Mononuclear cell (primary cell): ENCODE data around the gene PIGR. TPM values are rescaled to one million over a fixed set of nuclear protein-coding genes. Genes with fewer than 3 reads are reported as not detected.

Experiments
- H3K27me3 ChIP-seq: 2 replicates; pipeline ENCODE4 v1.6.0; 2011; ENCODE audit warnings: low read length, control low read depth; ENCODE audit not compliant: insufficient read depth
- H3K4me1 ChIP-seq: 2 replicates; pipeline ENCODE4 v1.5.1; 2011; ENCODE audit warnings: mild to moderate bottlenecking, low read length, control low read depth; ENCODE audit not compliant: insufficient read depth
- H3K4me3 ChIP-seq: 2 replicates; pipeline ENCODE4 v1.5.1; 2011; ENCODE audit warnings: mild to moderate bottlenecking, low read length, moderate library complexity
- H3K9me3 ChIP-seq: 2 replicates; pipeline ENCODE4 v1.5.1; 2011; ENCODE audit warnings: low read depth, mild to moderate bottlenecking, control low read depth, low read length
- total RNA-seq: library from RNA; depleted of rRNA; stranded (reverse); fragments of >200 nt; gene quantifications from one replicate; pipeline ENCODE4 v1.2.3, GENCODE V29; 2012

PIGR gene
- total RNA-seq, 1 donor, result not detected

- Histone ChIP-seq H3K4me3 (no peak overlapping the region), H3K9me3 (no peaks in the 10 kb centered on the region), H3K4me1 (peaks cover 52% of the 10 kb centered on the region), H3K27me3 (no peaks in the 10 kb centered on the region)
Observed at GRCh38 chr1:206969090-206969489, 22.8 kb upstream of the PIGR start.

- Histone ChIP-seq H3K9me3 (no peaks in the 10 kb centered on the region), H3K4me3 (no peak overlapping the region), H3K27me3 (no peaks in the 10 kb centered on the region), H3K4me1 (peaks cover 68% of the 10 kb centered on the region)
Observed at GRCh38 chr1:206967096-206967849, 21.0 kb upstream of the PIGR start.

GRCh38 chr1:206965781-206966180 lies 19.5 kb upstream of the PIGR start:
- H3K9me3 ChIP-seq, result no peaks in the 10 kb centered on the region
- peaks cover 71% of the 10 kb centered on the region for H3K4me1 ChIP-seq
- no peaks in the 10 kb centered on the region for H3K27me3 ChIP-seq
- H3K4me3 ChIP-seq, result no peak overlapping the region

- H3K4me1 ChIP-seq, result peaks cover 50% of the 10 kb centered on the region
- no peak overlapping the region for H3K4me3 ChIP-seq
- H3K9me3 ChIP-seq, result no peaks in the 10 kb centered on the region
- no peaks in the 10 kb centered on the region for H3K27me3 ChIP-seq
Observed at GRCh38 chr1:206963740-206964139, 17.5 kb upstream of the PIGR start.

- Histone ChIP-seq H3K4me3 (no peak overlapping the region), H3K27me3 (no peaks in the 10 kb centered on the region), H3K4me1 (peaks cover 45% of the 10 kb centered on the region), H3K9me3 (no peaks in the 10 kb centered on the region)
Observed at GRCh38 chr1:206963119-206963712, 16.9 kb upstream of the PIGR start.

DNA sequence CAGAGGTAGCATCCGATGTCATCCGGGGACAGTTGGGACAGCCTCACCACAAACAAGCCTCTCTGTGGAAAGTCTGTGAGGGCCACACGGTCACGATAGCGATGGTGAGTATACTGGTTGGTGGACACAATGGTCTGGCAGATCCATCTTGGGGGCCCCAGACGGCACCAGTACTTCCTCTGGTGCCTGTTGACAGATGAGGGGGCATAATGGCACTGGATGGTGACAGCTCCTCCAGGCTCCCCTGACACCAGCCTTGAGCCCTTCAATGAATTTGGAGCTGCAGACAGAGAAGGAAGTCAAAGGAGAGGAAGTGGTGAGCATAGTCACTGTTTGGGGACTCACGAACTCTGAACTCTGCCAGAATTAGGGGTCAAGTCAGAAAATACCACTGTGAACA lies 16.0 kb upstream of the PIGR start:
- peaks cover 36% of the 10 kb centered on the region for H3K4me1 ChIP-seq
- H3K9me3 ChIP-seq, result no peaks in the 10 kb centered on the region
- no peak overlapping the region for H3K4me3 ChIP-seq
- H3K27me3 ChIP-seq, result no peaks in the 10 kb centered on the region

GRCh38 chr1:206961668-206962067 lies 15.4 kb upstream of the PIGR start:
- H3K9me3 ChIP-seq, result no peaks in the 10 kb centered on the region
- H3K27me3 ChIP-seq, result no peaks in the 10 kb centered on the region
- H3K4me3 ChIP-seq, result no peak overlapping the region
- peaks cover 30% of the 10 kb centered on the region for H3K4me1 ChIP-seq

DNA sequence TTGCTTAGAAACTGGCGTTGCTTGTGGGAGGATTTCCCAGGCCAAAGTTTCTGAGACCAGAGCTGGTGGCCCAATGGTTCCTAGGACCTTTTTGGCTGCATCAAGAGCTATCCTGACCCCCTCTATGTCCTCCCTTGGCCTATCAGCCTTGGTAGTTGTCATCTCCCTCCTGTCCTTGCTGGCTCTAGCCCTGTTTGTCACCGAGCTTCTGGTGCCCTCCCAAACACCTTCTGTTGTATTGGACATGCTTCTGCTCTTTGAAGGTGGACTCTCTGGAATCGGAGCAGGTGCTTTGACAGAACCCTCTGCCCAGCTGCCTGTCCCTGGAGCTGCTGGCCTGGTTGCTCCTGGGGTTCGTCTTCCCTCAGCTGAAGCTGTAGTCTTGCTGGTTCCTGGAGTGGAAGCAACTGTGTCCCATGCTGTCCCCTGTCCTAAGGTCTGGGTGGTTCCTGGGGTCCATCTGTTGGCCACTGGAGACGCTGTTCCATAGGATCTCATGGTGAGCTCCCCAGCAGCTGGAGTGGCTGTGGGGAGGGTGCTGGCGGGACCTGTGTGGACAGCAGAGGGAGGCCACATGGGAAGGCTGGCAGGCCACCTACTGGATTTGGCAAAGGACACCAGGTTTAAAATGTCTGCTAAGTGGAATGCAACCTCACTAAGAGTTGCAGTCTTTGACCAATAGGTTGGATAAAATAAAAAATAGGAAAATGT lies 14.6 kb upstream of the PIGR start:
- no peaks in the 10 kb centered on the region for H3K27me3 ChIP-seq
- no peaks in the 10 kb centered on the region for H3K9me3 ChIP-seq
- no peak overlapping the region for H3K4me3 ChIP-seq
- H3K4me1 ChIP-seq, result peaks cover 26% of the 10 kb centered on the region

GRCh38 chr1:206958144-206958543 lies 11.9 kb upstream of the PIGR start:
- Histone ChIP-seq H3K27me3 (no peaks in the 10 kb centered on the region), H3K4me1 (peaks cover 23% of the 10 kb centered on the region), H3K9me3 (no peaks in the 10 kb centered on the region), H3K4me3 (no peak overlapping the region)

DNA sequence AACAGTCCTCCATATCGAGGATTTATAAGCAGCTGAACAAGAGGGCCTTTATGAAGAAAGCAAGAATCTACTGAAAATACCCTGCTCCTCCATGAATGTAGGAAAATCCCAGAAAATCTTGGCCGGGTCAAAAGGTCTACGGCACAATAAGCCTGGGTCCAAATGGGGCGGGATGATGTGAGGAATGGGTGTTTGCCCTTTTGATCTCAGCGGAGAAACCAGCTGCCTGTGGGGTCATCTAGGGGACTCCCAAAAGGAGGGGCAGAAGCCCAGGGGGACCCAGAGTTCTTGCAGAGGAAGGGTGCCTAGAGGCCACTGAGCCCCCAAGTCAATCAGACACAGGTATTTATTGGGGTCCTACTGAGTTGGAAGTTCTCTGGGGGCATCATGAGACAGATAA lies 11.4 kb upstream of the PIGR start:
- no peak overlapping the region for H3K4me3 ChIP-seq
- H3K27me3 ChIP-seq, result no peaks in the 10 kb centered on the region
- peaks cover 20% of the 10 kb centered on the region for H3K4me1 ChIP-seq
- no peaks in the 10 kb centered on the region for H3K9me3 ChIP-seq

DNA sequence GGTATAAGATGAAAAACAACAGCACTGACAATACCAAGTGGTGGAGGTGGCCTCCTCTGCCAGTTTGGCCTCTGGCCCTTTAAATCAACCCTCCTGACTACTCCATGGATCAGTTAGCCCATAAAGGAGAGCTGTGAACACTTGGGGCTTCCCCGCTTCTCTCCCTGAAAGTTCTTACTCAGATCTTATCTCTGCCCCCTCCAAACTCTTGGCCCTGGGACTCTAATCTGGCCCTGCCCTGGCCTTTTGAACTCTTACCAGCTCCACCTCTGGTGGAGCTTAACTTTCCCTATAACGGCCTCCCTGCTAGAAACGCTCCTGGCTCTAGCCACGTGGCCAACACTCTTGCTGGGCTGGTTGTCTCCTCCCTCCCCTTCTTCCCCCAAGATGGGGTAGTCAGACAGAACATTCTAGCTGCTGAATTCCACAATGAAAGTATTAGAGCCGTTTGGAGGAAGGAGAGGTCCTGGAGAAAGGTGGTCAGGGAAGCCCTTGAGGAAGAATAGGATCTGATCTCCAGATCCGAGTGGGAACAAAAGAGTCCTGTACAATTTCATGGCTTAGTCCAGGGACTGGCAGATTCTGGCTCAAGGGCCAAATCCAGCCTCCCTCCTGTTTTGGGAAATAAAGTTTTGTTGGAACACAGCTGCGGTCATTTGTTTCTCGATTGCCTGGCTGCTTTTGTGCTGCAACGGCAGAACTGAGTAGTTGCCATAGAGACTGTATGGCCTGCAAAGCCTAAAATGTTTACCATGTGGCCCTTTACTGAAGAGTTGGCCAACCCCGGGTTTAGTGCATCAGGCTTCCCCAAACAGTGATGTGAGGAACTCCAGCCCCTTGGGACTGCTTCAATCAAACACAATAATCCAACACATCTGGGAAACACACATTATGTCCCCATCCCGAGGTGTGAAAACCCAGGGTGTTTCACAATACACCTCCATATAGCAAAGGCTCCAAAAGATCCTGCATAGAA lies 9.5 kb upstream of the PIGR start:
- Histone ChIP-seq H3K27me3 (no peaks in the 10 kb centered on the region), H3K9me3 (no peaks in the 10 kb centered on the region), H3K4me3 (no peak overlapping the region), H3K4me1 (peaks cover 19% of the 10 kb centered on the region)

- Histone ChIP-seq H3K27me3 (no peaks in the 10 kb centered on the region), H3K4me1 (peaks cover 19% of the 10 kb centered on the region), H3K4me3 (no peak overlapping the region), H3K9me3 (no peaks in the 10 kb centered on the region)
Observed at GRCh38 chr1:206954459-206955342, 8.4 kb upstream of the PIGR start.

- H3K9me3 ChIP-seq, result no peaks in the 10 kb centered on the region
- peaks cover 30% of the 10 kb centered on the region for H3K4me1 ChIP-seq
- H3K27me3 ChIP-seq, result no peaks in the 10 kb centered on the region
- no peak overlapping the region for H3K4me3 ChIP-seq
Observed at GRCh38 chr1:206953626-206954025, 7.4 kb upstream of the PIGR start.

GRCh38 chr1:206953126-206953525 lies 6.9 kb upstream of the PIGR start:
- Histone ChIP-seq H3K9me3 (no peaks in the 10 kb centered on the region), H3K4me3 (no peak overlapping the region), H3K27me3 (no peaks in the 10 kb centered on the region), H3K4me1 (peaks cover 33% of the 10 kb centered on the region)
